Hematopoietic multipotent progenitor cell treated with erythropoietin and hydrocortisone succinate and interleukin-3 and kit ligand, for 15 days (in vitro differentiated cells): ENCODE measurements around the gene ST3GAL3.
"Not testable (repeated sequence)": the region's sequence is repeated elsewhere in the genome, so short reads cannot be mapped to it uniquely, and the experiment has no call there.

Source experiments
- DNase-seq: peaks from one replicate; pipeline ENCODE4 v3.0.0-alpha.2; 2015; ENCODE audit warnings: low spot score

Gene ST3GAL3

GRCh38 chr1:43822040-43822690 is 114.8 kb downstream of the ST3GAL3 start:
- DNase-seq = no peak

GRCh38 chr1:43824795-43825194 is 117.5 kb downstream of the ST3GAL3 start:
- no peak for DNase-seq

- no peak for DNase-seq
Observed at GRCh38 chr1:43828574-43828973, 121.2 kb downstream of the ST3GAL3 start.

- no peak for DNase-seq
Observed at GRCh38 chr1:43830802-43831201, 123.5 kb downstream of the ST3GAL3 start.

- DNase-seq = no peak
Observed at GRCh38 chr1:43831851-43832250, 124.5 kb downstream of the ST3GAL3 start.

GRCh38 chr1:43832255-43832654 is 124.9 kb downstream of the ST3GAL3 start:
- DNase-seq = no peak

GRCh38 chr1:43832998-43833397 is 125.7 kb downstream of the ST3GAL3 start:
- no peak for DNase-seq

GRCh38 chr1:43833902-43834279 is 126.6 kb downstream of the ST3GAL3 start:
- DNase-seq = not testable (repeated sequence)

GRCh38 chr1:43834280-43835081 is 127.1 kb downstream of the ST3GAL3 start:
- no peak for DNase-seq

GRCh38 chr1:43835082-43836021 is 128.0 kb downstream of the ST3GAL3 start:
- no peak for DNase-seq

GRCh38 chr1:43836267-43836951 is 129.1 kb downstream of the ST3GAL3 start:
- DNase-seq = peak; percentile 64

GRCh38 chr1:43839056-43839455 is 131.7 kb downstream of the ST3GAL3 start:
- DNase-seq = no peak

GRCh38 chr1:43841321-43842174 is 134.2 kb downstream of the ST3GAL3 start:
- no peak for DNase-seq

- DNase-seq = no peak
Observed at GRCh38 chr1:43842175-43842498, 134.8 kb downstream of the ST3GAL3 start.

GRCh38 chr1:43843684-43844083 is 136.3 kb downstream of the ST3GAL3 start:
- no peak for DNase-seq

- DNase-seq = no peak
Observed at GRCh38 chr1:43844114-43844513, 136.8 kb downstream of the ST3GAL3 start.

- DNase-seq = no peak
Observed at GRCh38 chr1:43847290-43847689, 140.0 kb downstream of the ST3GAL3 start.

- no peak for DNase-seq
Observed at GRCh38 chr1:43847882-43848281, 140.5 kb downstream of the ST3GAL3 start.

GRCh38 chr1:43849670-43850069 is 142.3 kb downstream of the ST3GAL3 start:
- no peak for DNase-seq

- no peak for DNase-seq
Observed at GRCh38 chr1:43850591-43851233, 143.4 kb downstream of the ST3GAL3 start.
